GM12892 (cell line): ENCODE measurements around the gene DHX32.

Experiments
- POLR2A ChIP-seq: IDR thresholded peaks from 2 replicates; pipeline ENCODE4 v1.6.1; 2011; ENCODE audit warnings: low read depth, low read length, control low read depth
- POLR2AphosphoS5 ChIP-seq: IDR thresholded peaks from 2 replicates; pipeline ENCODE4 v1.6.1; 2011; ENCODE audit warnings: low read depth, low read length, control low read depth
- TAF1 ChIP-seq: IDR thresholded peaks from 2 replicates; pipeline ENCODE4 v1.6.1; 2011; ENCODE audit warnings: low read depth, mild to moderate bottlenecking, control low read depth, low read length, borderline replicate concordance

GRCh38 chr10:125795128-125795527 is 86.0 kb downstream of the DHX32 start:
- TF ChIP-seq TAF1 (no peak), POLR2AphosphoS5 (no peak), POLR2A (no peak)
